OCI-LY1 (cell line): ENCODE measurements around the gene DNMBP.
"Not testable (repeated sequence)": the region's sequence is repeated elsewhere in the genome, so short reads cannot be mapped to it uniquely, and the experiment has no call there.

Experiments
- H2AFZ ChIP-seq: fragments of 200-600 bp; sonication (generic), shearing (Covaris generic); 2 replicates; pipeline ENCODE4 v1.6.0; 2014; ENCODE audit warnings: antibody characterized with exemption, mild to moderate bottlenecking, low read length
- H3F3A ChIP-seq: fragments of 200-600 bp; sonication (generic), shearing (Covaris generic); 2 replicates; pipeline ENCODE4 v1.6.0; 2014; ENCODE audit warnings: mild to moderate bottlenecking, antibody characterized with exemption, low read length, moderate library complexity; ENCODE audit not compliant: insufficient read depth
- H3K27ac ChIP-seq: fragments of 200-600 bp; sonication (generic); 2 replicates; pipeline ENCODE4 v1.5.1; 2014; ENCODE audit warnings: low read length, mixed run types, mild to moderate bottlenecking, low read depth; ENCODE audit not compliant: poor library complexity, severe bottlenecking
- H3K27me3 ChIP-seq: fragments of 200-600 bp; sonication (generic); 2 replicates; pipeline ENCODE4 v1.6.0; 2014; ENCODE audit warnings: antibody characterized with exemption, mild to moderate bottlenecking, low read length, moderate library complexity; ENCODE audit not compliant: insufficient read depth
- H3K36me3 ChIP-seq: fragments of 200-600 bp; sonication (generic); 2 replicates; pipeline ENCODE4 v1.6.1; 2014; ENCODE audit warnings: mild to moderate bottlenecking, antibody characterized with exemption, low read length, moderate library complexity, mixed read lengths; ENCODE audit not compliant: insufficient read depth
- H3K4me1 ChIP-seq: fragments of 200-600 bp; sonication (generic); 2 replicates; pipeline ENCODE4 v1.5.1; 2014; ENCODE audit warnings: mild to moderate bottlenecking, low read length, moderate library complexity; ENCODE audit not compliant: insufficient read depth, severe bottlenecking
- H3K4me2 ChIP-seq: fragments of 200-600 bp; sonication (generic), shearing (Covaris generic); 2 replicates; pipeline ENCODE4 v1.6.1; 2014; ENCODE audit warnings: low read length
- H3K4me3 ChIP-seq: fragments of 200-600 bp; sonication (generic); 2 replicates; pipeline ENCODE4 v1.5.1; 2014; ENCODE audit warnings: low read length, low read depth, mild to moderate bottlenecking, mixed read lengths; ENCODE audit not compliant: poor library complexity, severe bottlenecking
- H3K79me2 ChIP-seq: fragments of 200-600 bp; shearing (Covaris generic); 2 replicates; pipeline ENCODE4 v1.6.1; 2016; ENCODE audit warnings: mixed run types, low read length, mixed read lengths; ENCODE audit not compliant: insufficient read depth
- H3K9ac ChIP-seq: fragments of 200-600 bp; sonication (generic), shearing (Covaris generic); 2 replicates; pipeline ENCODE4 v1.6.1; 2014; ENCODE audit warnings: mild to moderate bottlenecking, low read length, mixed read lengths
- H3K9me2 ChIP-seq: fragments of 200-600 bp; sonication (generic), shearing (Covaris generic); 2 replicates; pipeline ENCODE4 v1.6.1; 2014; ENCODE audit warnings: low read depth, mild to moderate bottlenecking, low read length, mixed read lengths
- H3K9me3 ChIP-seq: fragments of 200-600 bp; shearing (Covaris generic); 2 replicates; pipeline ENCODE4 v1.6.1; 2014; ENCODE audit warnings: low read length, mixed read lengths
- H4K20me1 ChIP-seq: fragments of 200-600 bp; sonication (generic), shearing (Covaris generic); 2 replicates; pipeline ENCODE4 v1.6.0; 2016; ENCODE audit warnings: mild to moderate bottlenecking, low read length; ENCODE audit not compliant: insufficient read depth
- EZH2 ChIP-seq: fragments of 200-600 bp; sonication (generic), shearing (Covaris generic); IDR thresholded peaks from 2 replicates; pipeline ENCODE4 v1.8.0; 2017; ENCODE audit warnings: borderline replicate concordance, mixed run types, mild to moderate bottlenecking, antibody characterized with exemption, low read length, moderate library complexity, mixed read lengths
- TF ChIP-seq, protein P1 (sequence below): fragments of 200-600 bp; sonication (generic), shearing (Covaris generic); IDR thresholded peaks from 2 replicates; pipeline ENCODE4 v1.5.1; 2017; ENCODE audit warnings: mild to moderate bottlenecking, antibody characterized with exemption, low read length, moderate library complexity, mixed read lengths

Gene DNMBP

DNA sequence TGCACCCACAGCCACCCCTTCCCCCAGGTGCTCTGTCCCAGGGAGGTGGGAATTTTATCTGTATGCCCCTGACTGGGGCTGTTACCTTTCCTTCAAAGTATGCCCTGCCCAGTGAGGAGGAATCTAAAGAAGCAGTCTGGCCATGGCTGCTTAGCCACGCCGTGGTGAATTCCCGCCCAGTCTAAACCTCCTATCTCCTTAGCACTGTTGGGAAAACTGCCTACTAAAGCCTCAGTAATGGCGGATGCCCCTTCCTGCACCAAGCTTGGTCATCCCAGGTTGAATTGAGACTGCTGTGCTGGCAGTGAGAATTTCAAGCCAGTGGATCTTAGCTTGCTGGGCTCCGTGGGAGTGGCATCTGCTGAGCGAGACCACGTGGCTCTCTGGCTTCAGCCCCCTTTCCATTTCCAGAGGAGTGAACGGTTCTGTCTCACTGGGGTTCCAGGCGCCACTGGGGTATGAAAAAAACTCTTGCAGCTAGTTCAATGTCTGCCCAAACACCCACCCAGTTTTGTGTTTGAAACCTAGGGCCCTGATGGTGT lies 140.1 kb downstream of the DNMBP start:
- no peak for TF ChIP-seq EZH2
- TF ChIP-seq, protein P1, sequence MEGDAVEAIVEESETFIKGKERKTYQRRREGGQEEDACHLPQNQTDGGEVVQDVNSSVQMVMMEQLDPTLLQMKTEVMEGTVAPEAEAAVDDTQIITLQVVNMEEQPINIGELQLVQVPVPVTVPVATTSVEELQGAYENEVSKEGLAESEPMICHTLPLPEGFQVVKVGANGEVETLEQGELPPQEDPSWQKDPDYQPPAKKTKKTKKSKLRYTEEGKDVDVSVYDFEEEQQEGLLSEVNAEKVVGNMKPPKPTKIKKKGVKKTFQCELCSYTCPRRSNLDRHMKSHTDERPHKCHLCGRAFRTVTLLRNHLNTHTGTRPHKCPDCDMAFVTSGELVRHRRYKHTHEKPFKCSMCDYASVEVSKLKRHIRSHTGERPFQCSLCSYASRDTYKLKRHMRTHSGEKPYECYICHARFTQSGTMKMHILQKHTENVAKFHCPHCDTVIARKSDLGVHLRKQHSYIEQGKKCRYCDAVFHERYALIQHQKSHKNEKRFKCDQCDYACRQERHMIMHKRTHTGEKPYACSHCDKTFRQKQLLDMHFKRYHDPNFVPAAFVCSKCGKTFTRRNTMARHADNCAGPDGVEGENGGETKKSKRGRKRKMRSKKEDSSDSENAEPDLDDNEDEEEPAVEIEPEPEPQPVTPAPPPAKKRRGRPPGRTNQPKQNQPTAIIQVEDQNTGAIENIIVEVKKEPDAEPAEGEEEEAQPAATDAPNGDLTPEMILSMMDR = no peak
- no peaks in the 10 kb centered on the region for H3F3A ChIP-seq
- no peaks in the 10 kb centered on the region for H3K9me3 ChIP-seq
- no peak overlapping the region for H2AFZ ChIP-seq
- H3K9me2 ChIP-seq = no peaks in the 10 kb centered on the region
- H3K9ac ChIP-seq = no peak overlapping the region
- 0 out of 2 replicates have a peak, but pooled peaks cover 2% of the 10 kb centered on the region for H3K36me3 ChIP-seq
- H3K4me1 ChIP-seq = no peaks in the 10 kb centered on the region
- H3K79me2 ChIP-seq = no peaks in the 10 kb centered on the region
- no peak overlapping the region for H3K27ac ChIP-seq
- no peak overlapping the region for H3K4me2 ChIP-seq
- no peaks in the 10 kb centered on the region for H3K27me3 ChIP-seq
- H3K4me3 ChIP-seq = no peak overlapping the region
- H4K20me1 ChIP-seq = no peaks in the 10 kb centered on the region

DNA sequence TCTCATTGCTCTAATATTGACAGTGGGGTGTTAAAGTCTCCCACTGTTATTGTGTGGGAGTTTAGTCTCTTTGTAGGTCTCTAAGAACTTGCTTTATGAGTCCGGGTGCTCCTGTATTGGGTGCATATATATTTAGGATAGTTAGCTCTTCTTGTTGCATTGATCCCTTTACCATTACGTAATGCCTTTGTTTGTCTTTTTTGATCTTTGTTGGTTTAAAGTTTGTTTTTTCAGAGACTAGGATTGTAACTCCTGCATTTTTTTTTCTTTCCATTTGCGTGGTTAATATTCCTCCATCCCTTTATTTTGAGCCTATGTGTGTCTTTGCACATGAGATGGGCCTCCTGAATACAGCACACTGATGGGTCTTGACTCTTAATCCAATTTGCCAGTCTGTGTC lies 142.5 kb downstream of the DNMBP start:
- H3F3A ChIP-seq, H3K4me1 ChIP-seq, H3K4me3 ChIP-seq, H3K9me3 ChIP-seq, H2AFZ ChIP-seq, H3K36me3 ChIP-seq, H3K27ac ChIP-seq, H3K79me2 ChIP-seq, H3K27me3 ChIP-seq, H3K9me2 ChIP-seq, H4K20me1 ChIP-seq, H3K4me2 ChIP-seq, H3K9ac ChIP-seq: not testable (repeated sequence)

DNA sequence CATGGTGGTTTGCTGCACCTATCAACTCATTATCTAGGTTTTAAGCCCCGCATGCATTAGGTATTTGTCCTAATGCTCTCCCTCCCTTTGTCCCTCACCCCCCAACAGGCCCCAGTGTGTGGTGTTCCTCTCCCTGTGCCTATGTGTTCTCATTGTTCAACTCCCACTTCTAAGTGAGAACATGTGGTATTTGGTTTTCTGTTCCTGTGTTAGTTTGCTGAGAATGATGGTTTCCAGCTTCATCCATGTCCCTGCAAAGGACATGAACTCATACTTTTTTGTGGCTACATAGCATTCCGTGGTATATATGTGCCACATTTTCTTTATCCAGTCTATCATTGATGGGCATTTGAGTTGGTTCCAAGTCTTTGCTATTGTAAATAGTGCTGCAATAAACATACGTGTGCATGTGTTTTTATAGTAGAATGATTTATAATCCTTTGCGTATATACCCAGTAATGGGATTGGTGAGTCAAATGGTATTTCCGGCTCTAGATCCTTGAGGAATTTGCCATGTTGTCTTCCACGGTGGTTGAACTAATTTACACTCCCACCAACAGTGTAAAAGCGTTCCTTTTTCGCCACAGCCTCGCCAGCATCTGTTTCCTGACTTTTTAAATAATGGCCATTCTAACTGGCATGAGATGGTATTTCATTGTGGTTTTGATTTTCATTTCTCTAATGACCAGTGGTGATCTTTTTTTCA lies 146.1 kb downstream of the DNMBP start:
- not testable (repeated sequence) for H2AFZ ChIP-seq, H4K20me1 ChIP-seq, H3K27me3 ChIP-seq, H3F3A ChIP-seq, H3K9me2 ChIP-seq, H3K27ac ChIP-seq, H3K79me2 ChIP-seq, H3K36me3 ChIP-seq, H3K4me1 ChIP-seq, H3K9me3 ChIP-seq, H3K9ac ChIP-seq, H3K4me2 ChIP-seq, H3K4me3 ChIP-seq

DNA sequence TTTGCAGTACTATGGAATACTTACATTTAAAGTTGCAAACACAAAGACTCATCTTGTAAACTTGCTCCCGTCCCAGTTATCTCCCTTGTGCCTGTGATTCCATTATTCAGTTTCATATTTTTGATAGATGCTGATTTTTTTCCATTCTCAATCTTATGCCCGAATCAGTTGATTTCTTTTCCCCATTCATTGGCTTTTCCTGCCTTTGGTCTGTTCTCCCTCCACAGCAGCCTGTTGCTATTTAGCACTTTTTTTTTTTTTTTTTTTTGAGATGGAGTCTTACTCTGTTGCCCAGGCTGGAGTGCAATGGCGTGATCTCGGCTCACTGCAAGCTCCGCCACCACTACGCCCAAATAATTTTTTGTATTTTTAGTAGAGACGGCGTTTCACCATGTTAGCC lies 149.3 kb downstream of the DNMBP start:
- Histone ChIP-seq H3K9me3 (no peaks in the 10 kb centered on the region), H3K4me3 (no peak overlapping the region), H3K27me3 (no peaks in the 10 kb centered on the region), H3F3A (no peaks in the 10 kb centered on the region), H3K36me3 (no peaks in the 10 kb centered on the region), H3K9me2 (no peaks in the 10 kb centered on the region), H4K20me1 (no peaks in the 10 kb centered on the region), H3K79me2 (no peaks in the 10 kb centered on the region), H3K9ac (no peak overlapping the region), H3K4me1 (no peaks in the 10 kb centered on the region), H3K27ac (no peak overlapping the region), H3K4me2 (no peak overlapping the region), H2AFZ (no peak overlapping the region)
- no peak for TF ChIP-seq EZH2
- TF ChIP-seq, protein P1 = no peak
